Caco-2 (cell line): Measurements from ENCODE around the gene MXD1. TPM values are rescaled to one million over a fixed set of nuclear protein-coding genes. Genes with fewer than 3 reads are reported as not detected.
"Not testable (repeated sequence)": the region's sequence is repeated elsewhere in the genome, so short reads cannot be mapped to it uniquely, and the experiment has no call there.

Experiments
- BruUV-seq: library from RNA; stranded (reverse); fragments of 400-500 nt; replicated peaks from 2 replicates; lab custom pipeline; 2021; lab: Mats Ljungman, UMichigan
- CTCF ChIA-PET: fragments of 300-600 bp; sonication (Branson Sonifier 250); formaldehyde crosslinking; loops from one replicate; lab custom pipeline; 2022; ENCODE audit warnings: antibody characterized with exemption; lab: Charles Lee
- POLR2A ChIA-PET: fragments of 300-600 bp; sonication (Branson Sonifier 250); formaldehyde crosslinking; loops from one replicate; lab custom pipeline; 2022; ENCODE audit warnings: antibody characterized with exemption; lab: Charles Lee
- DNase-seq, 2 experiments: peaks; one replicate each; pipeline versions ENCODE4 v3.0.0 to v3.0.0-alpha.2; 2020 to 2022
- H3K27me3 ChIP-seq: replicated peaks from 2 replicates; pipeline ENCODE4 v1.6.0; 2011; ENCODE audit warnings: low read length; ENCODE audit not compliant: control insufficient read depth, insufficient read depth
- H3K36me3 ChIP-seq: 2 replicates; pipeline ENCODE4 v1.5.1; 2011; ENCODE audit warnings: low read length; ENCODE audit not compliant: control insufficient read depth, insufficient read depth
- H3K4me1 ChIP-seq: fragments of 250-450 bp; sonication (Bioruptor Pico); 2 replicates; pipeline ENCODE4 v1.5.1; 2020; ENCODE audit warnings: mild to moderate bottlenecking
- H3K4me3 ChIP-seq: 2 replicates; pipeline ENCODE4 v1.5.1; 2011; ENCODE audit warnings: low read depth, mild to moderate bottlenecking, control low read depth, low read length
- H3K9me3 ChIP-seq: fragments of 250-450 bp; sonication (Bioruptor Pico); 2 replicates; pipeline ENCODE4 v1.5.1; 2020; ENCODE audit warnings: mild to moderate bottlenecking, moderate library complexity
- H3K27ac Mint-ChIP-seq: one replicate; pipeline ENCODE4 v1.8.0; 2022; ENCODE audit warnings: mixed read lengths; ENCODE audit not compliant: unreplicated experiment
- H3K27me3 Mint-ChIP-seq: one replicate; pipeline ENCODE4 v1.8.0; 2022; ENCODE audit warnings: mixed read lengths; ENCODE audit not compliant: insufficient read depth, unreplicated experiment
- H3K36me3 Mint-ChIP-seq: one replicate; pipeline ENCODE4 v1.8.0; 2022; ENCODE audit warnings: mild to moderate bottlenecking, mixed read lengths; ENCODE audit not compliant: insufficient read depth, unreplicated experiment
- H3K4me1 Mint-ChIP-seq: one replicate; pipeline ENCODE4 v1.8.0; 2022; ENCODE audit warnings: low read depth, mixed read lengths; ENCODE audit not compliant: unreplicated experiment
- H3K4me3 Mint-ChIP-seq: one replicate; pipeline ENCODE4 v1.8.0; 2022; ENCODE audit warnings: mild to moderate bottlenecking, moderate library complexity, mixed read lengths; ENCODE audit not compliant: unreplicated experiment
- H3K9me3 Mint-ChIP-seq: one replicate; pipeline ENCODE4 v1.8.0; 2022; ENCODE audit warnings: mixed read lengths; ENCODE audit not compliant: unreplicated experiment
- intact Hi-C: fragments of 100-400 bp; cut with micrococcal nuclease; formaldehyde crosslinking; loops from one replicate; pipeline ENCODE4 v1.10.0; 2022; ENCODE audit not compliant: unreplicated experiment
- total RNA-seq: library from RNA; stranded (reverse); gene quantifications from 2 replicates; pipeline ENCODE4 v1.2.3, GENCODE V29; 2022
- TF ChIP-seq, protein P1 (sequence below), 2 experiments: fragments of 200-600 bp in 1 of 2; IDR thresholded peaks; 1 replicate in 1 of 2; 2 replicates in 1 of 2; pipeline versions ENCODE4 v1.5.1 to v1.8.0; 2011 to 2022; ENCODE audit warnings: antibody characterized with exemption in 1 of 2, control low read depth in 1 of 2, inconsistent platforms in 1 of 2, low read depth in 1 of 2, low read length in 1 of 2, mild to moderate bottlenecking in 1 of 2, moderate library complexity in 1 of 2; ENCODE audit not compliant: insufficient read depth in 1 of 2, severe bottlenecking in 1 of 2, unreplicated experiment in 1 of 2

Gene MXD1
- total RNA-seq, 1 experiment from 2014 or later = 9.5 TPM

GRCh38 chr2:69890881-69891280 lies 24.0 kb upstream of the MXD1 start:
- Mint-ChIP-seq H3K4me1 (no peaks in the 10 kb centered on the region), H3K27ac (no peak overlapping the region), H3K27me3 (no peaks in the 10 kb centered on the region), H3K9me3 (no peaks in the 10 kb centered on the region), H3K4me3 (no peak overlapping the region), H3K36me3 (peaks cover 15% of the 10 kb centered on the region)
- H3K36me3 ChIP-seq = no peaks in the 10 kb centered on the region
- ChIA-PET POLR2A (no interaction called here), CTCF (interaction anchor here (0.5 kb wide), 1 partner anchor 23 kb away, joined by 3 read pairs; no protein-coding TSS in a partner anchor)
- intact Hi-C loops = no loop called here
- no peaks in the 10 kb centered on the region for H3K27me3 ChIP-seq
- H3K4me3 ChIP-seq = no peak overlapping the region
- H3K9me3 ChIP-seq = no peaks in the 10 kb centered on the region
- BruUV-seq = no TSS peak
- no peak for DNase-seq
- no peaks in the 10 kb centered on the region for H3K4me1 ChIP-seq
- TF ChIP-seq, protein P1, sequence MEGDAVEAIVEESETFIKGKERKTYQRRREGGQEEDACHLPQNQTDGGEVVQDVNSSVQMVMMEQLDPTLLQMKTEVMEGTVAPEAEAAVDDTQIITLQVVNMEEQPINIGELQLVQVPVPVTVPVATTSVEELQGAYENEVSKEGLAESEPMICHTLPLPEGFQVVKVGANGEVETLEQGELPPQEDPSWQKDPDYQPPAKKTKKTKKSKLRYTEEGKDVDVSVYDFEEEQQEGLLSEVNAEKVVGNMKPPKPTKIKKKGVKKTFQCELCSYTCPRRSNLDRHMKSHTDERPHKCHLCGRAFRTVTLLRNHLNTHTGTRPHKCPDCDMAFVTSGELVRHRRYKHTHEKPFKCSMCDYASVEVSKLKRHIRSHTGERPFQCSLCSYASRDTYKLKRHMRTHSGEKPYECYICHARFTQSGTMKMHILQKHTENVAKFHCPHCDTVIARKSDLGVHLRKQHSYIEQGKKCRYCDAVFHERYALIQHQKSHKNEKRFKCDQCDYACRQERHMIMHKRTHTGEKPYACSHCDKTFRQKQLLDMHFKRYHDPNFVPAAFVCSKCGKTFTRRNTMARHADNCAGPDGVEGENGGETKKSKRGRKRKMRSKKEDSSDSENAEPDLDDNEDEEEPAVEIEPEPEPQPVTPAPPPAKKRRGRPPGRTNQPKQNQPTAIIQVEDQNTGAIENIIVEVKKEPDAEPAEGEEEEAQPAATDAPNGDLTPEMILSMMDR (IDR thresholded peaks at IDR 0.05; ENCODE audit: insufficient read depth in 1 of 2, low read depth in 1 of 2, low read length in 1 of 2, severe bottlenecking in 1 of 2, unreplicated experiment in 1 of 2) = no peak

DNA sequence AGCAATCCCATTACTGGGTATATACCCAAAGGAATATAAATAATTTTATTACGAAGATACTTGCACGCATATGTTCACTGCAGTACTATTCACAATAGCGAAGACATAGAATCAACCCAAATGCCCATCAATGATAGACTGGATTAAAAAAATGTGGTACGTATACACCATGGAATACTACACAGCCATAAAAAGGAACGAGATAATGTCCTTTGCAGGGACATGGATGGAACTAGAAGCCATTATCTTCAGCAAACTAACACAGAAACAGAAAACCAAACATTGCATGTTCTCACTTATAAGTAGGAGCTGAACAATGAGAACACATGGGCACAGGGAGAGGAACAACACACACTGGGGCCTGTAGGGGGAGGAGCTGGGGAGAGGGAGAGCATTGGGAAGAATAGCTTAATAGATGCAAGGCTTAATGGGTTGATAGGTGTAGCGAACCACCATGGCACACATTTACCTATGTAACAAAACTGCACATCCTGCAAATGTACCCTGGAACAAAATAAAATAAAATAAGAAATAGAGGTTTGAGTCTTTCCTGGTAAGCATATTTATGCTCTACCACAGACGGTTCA lies 22.0 kb upstream of the MXD1 start:
- H3K9me3 Mint-ChIP-seq, intact Hi-C loops, DNase-seq, H3K4me1 ChIP-seq, H3K27me3 Mint-ChIP-seq, BruUV-seq, H3K36me3 ChIP-seq, H3K9me3 ChIP-seq, H3K27me3 ChIP-seq, H3K4me1 Mint-ChIP-seq, H3K4me3 ChIP-seq: not testable (repeated sequence)
- peak overlapping the region; percentile 87 for H3K4me3 Mint-ChIP-seq
- ChIA-PET CTCF (interaction anchor here (0.6 to 1.8 kb wide), 3 partner anchors 19 to 168 kb away, joined by 3 to 12 read pairs (median 4); partner anchors contain the start of gene MXD1), POLR2A (interaction anchor here (1.9 kb wide), 1 partner anchor 21 kb away, joined by 16 read pairs; the partner anchor contains the start of gene MXD1)
- peaks cover 31% of the 10 kb centered on the region for H3K36me3 Mint-ChIP-seq
- H3K27ac Mint-ChIP-seq = peak overlapping the region; percentile 93

- Mint-ChIP-seq H3K27me3 (no peaks in the 10 kb centered on the region), H3K27ac (peak within 1 kb of the TSS; percentile 93), H3K4me1 (peaks cover 7% of the 10 kb centered on the region), H3K9me3 (no peaks in the 10 kb centered on the region), H3K36me3 (peaks cover 41% of the 10 kb centered on the region), H3K4me3 (peak within 1 kb of the TSS; percentile 87)
- H3K4me1 ChIP-seq = no peaks in the 10 kb centered on the region; the same call in 1 of the 2 replicates
- TF ChIP-seq, protein P1 (IDR thresholded peaks at IDR 0.05; ENCODE audit: insufficient read depth in 1 of 2, low read depth in 1 of 2, low read length in 1 of 2, severe bottlenecking in 1 of 2, unreplicated experiment in 1 of 2) = no peak
- peak within 1 kb of the TSS; percentile 51 for H3K4me3 ChIP-seq
- peak; percentile 77 to 81 for DNase-seq
- POLR2A ChIA-PET = interaction anchor here (0.6 to 1.9 kb wide), 3 partner anchors 20 to 400 kb away, joined by 3 to 16 read pairs (median 3); partner anchors contain the start of genes MXD1 and SNRPG
- CTCF ChIA-PET = interaction anchor here (1.1 to 1.8 kb wide), 3 partner anchors 18 to 169 kb away, joined by 4 to 12 read pairs (median 8); partner anchors contain the start of gene MXD1
- TSS peak; percentile 68 for BruUV-seq
- H3K27me3 ChIP-seq = no peaks in the 10 kb centered on the region
- intact Hi-C loops = no loop called here
- no peaks in the 10 kb centered on the region for H3K9me3 ChIP-seq
- H3K36me3 ChIP-seq = no peaks in the 10 kb centered on the region
These were observed 21.0 kb upstream of the MXD1 start, which contains the start of gene SNRNP27 for GRCh38 chr2:69893684-69894551. Gene SNRNP27, plus strand, starts transcription at chr2:69893956. Its CDS starts 29 bp downstream, at chr2:69893985.

GRCh38 chr2:69894737-69895136 lies 20.2 kb upstream of the MXD1 start:
- BruUV-seq, intact Hi-C loops, DNase-seq, H3K9me3 ChIP-seq, H3K27me3 Mint-ChIP-seq, H3K4me1 Mint-ChIP-seq, H3K36me3 ChIP-seq, H3K27me3 ChIP-seq, H3K27ac Mint-ChIP-seq, H3K9me3 Mint-ChIP-seq, H3K4me1 ChIP-seq: not testable (repeated sequence)
- ChIA-PET POLR2A (interaction anchor here (1.9 kb wide), 1 partner anchor 20 kb away, joined by 16 read pairs; the partner anchor contains the start of gene MXD1), CTCF (interaction anchor here (1.6 kb wide), 2 partner anchors 20 to 170 kb away, joined by 4 to 8 read pairs; partner anchors contain the start of gene MXD1)
- Mint-ChIP-seq H3K36me3 (peaks cover 49% of the 10 kb centered on the region), H3K4me3 (peak overlapping the region; percentile 87)
- peak overlapping the region; percentile 51 for H3K4me3 ChIP-seq
